ENCODE measurements around the gene EMC10.
"Not testable (repeated sequence)": the region's sequence is repeated elsewhere in the genome, so short reads cannot be mapped to it uniquely, and the experiment has no call there.

EMC10 gene

GRCh38 chr19:50450369-50451222 is 25.7 kb upstream of the EMC10 start:
- DNase-seq (ENCODE audit: extremely low read depth in 1 of 2, low read depth in 1 of 2): no peak

- DNase-seq (ENCODE audit: extremely low read depth in 1 of 2, low read depth in 1 of 2): no peak
Measured at GRCh38 chr19:50451223-50451534, 25.1 kb upstream of the EMC10 start.

GRCh38 chr19:50453243-50453642 is 23.1 kb upstream of the EMC10 start:
- DNase-seq (ENCODE audit: extremely low read depth in 1 of 2, low read depth in 1 of 2): no peak

GRCh38 chr19:50455992-50456391 is 20.3 kb upstream of the EMC10 start:
- DNase-seq (ENCODE audit: extremely low read depth in 1 of 2, low read depth in 1 of 2): no peak

- no peak for DNase-seq (ENCODE audit: extremely low read depth in 1 of 2, low read depth in 1 of 2)
Measured at GRCh38 chr19:50457300-50457699, 19.0 kb upstream of the EMC10 start.

- no peak for DNase-seq (ENCODE audit: extremely low read depth in 1 of 2, low read depth in 1 of 2)
Measured at GRCh38 chr19:50458396-50459066, 17.8 kb upstream of the EMC10 start.

- DNase-seq (ENCODE audit: extremely low read depth in 1 of 2, low read depth in 1 of 2): no peak
Measured at GRCh38 chr19:50459067-50459456, 17.2 kb upstream of the EMC10 start.

GRCh38 chr19:50459638-50460037 is 16.7 kb upstream of the EMC10 start:
- no peak for DNase-seq (ENCODE audit: extremely low read depth in 1 of 2, low read depth in 1 of 2)

- no peak for DNase-seq (ENCODE audit: extremely low read depth in 1 of 2, low read depth in 1 of 2)
Measured at GRCh38 chr19:50460161-50460765, 16.0 kb upstream of the EMC10 start.

GRCh38 chr19:50461066-50461875 is 15.0 kb upstream of the EMC10 start:
- DNase-seq (ENCODE audit: extremely low read depth in 1 of 2, low read depth in 1 of 2): peak; percentile 26 to 36

- DNase-seq (ENCODE audit: extremely low read depth in 1 of 2, low read depth in 1 of 2): no peak
Measured at GRCh38 chr19:50462970-50463369, 13.3 kb upstream of the EMC10 start.

- DNase-seq (ENCODE audit: extremely low read depth in 1 of 2, low read depth in 1 of 2): no peak
Measured at GRCh38 chr19:50464348-50464747, 12.0 kb upstream of the EMC10 start.

GRCh38 chr19:50465000-50465399 is 11.3 kb upstream of the EMC10 start:
- DNase-seq (ENCODE audit: extremely low read depth in 1 of 2, low read depth in 1 of 2): no peak

GRCh38 chr19:50465986-50466705 is 10.2 kb upstream of the EMC10 start:
- DNase-seq (ENCODE audit: extremely low read depth in 1 of 2, low read depth in 1 of 2): no peak

GRCh38 chr19:50466706-50467039 is 9.6 kb upstream of the EMC10 start:
- DNase-seq (ENCODE audit: extremely low read depth in 1 of 2, low read depth in 1 of 2): no peak

- DNase-seq (ENCODE audit: extremely low read depth in 1 of 2, low read depth in 1 of 2): no peak
Measured at GRCh38 chr19:50467566-50467965, 8.7 kb upstream of the EMC10 start.

- no peak for DNase-seq (ENCODE audit: extremely low read depth in 1 of 2, low read depth in 1 of 2)
Measured at GRCh38 chr19:50468818-50469217, 7.5 kb upstream of the EMC10 start.

- DNase-seq (ENCODE audit: extremely low read depth in 1 of 2, low read depth in 1 of 2): not testable (repeated sequence)
Measured at GRCh38 chr19:50473336-50473735, 3.0 kb upstream of the EMC10 start.

GRCh38 chr19:50475101-50475568 is 1.2 kb upstream of the EMC10 start:
- no peak for DNase-seq (ENCODE audit: extremely low read depth in 1 of 2, low read depth in 1 of 2)

GRCh38 chr19:50475736-50476223 is 527 bp upstream of the EMC10 start:
- DNase-seq (ENCODE audit: extremely low read depth in 1 of 2, low read depth in 1 of 2): no peak

- DNase-seq (ENCODE audit: extremely low read depth in 1 of 2, low read depth in 1 of 2): no peak
Measured at GRCh38 chr19:50476907-50477238, 566 bp downstream of the EMC10 start.
